Measurements from ENCODE around the gene ALG12. TPM values are rescaled to one million over a fixed set of nuclear protein-coding genes. Genes with fewer than 3 reads are reported as not detected.

Gene ALG12
- total RNA-seq, 4 donors from 2014 or later: 17.3 to 25.5 (median 22.1) TPM

DNA sequence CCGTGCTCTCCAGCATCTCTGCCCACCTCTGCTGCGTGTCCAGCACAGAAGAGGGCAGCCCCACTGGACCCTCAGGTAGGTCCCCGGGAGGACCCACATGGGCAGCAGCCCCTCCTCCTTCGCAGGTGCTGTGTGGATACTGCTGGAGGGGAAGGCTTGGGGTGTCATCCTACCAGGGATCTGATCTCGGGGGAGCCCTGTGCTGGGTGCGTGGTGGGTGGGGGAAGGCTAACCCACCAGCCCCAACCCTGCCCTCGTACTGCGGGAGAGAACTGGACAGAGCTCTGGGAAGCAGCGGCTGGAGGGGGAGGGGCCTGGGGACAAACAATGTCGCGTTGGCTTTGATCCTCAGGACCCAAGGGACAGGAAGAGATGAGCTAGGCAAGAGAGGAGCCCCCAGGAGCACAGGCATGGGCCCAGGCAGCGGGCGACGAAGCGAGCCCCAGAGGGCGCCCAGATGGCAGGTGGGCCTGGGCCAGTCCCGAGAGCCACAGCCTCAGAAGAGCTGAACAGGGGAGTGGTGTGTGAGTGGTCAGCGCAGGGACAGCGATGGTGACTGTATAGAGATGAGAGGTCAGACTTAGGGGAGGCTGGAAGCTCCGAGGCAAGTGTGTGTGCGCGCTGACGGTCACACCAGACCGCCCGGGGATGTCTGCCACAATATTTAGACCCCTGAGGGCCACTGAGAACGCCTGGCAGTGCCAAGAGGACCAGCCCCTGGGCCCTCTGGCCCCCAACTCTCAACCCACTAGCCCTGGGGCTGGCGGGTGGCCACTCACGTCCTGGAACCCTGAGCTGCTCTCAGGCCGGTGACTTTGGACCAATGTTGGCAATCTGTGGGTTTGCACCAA, 40.9 kb upstream of the ALG12 start:
- peak in 1 of 2 donors; percentile 77 for TF ChIP-seq POLR2A (IDR thresholded peaks at IDR 0.05)
- TF ChIP-seq, protein P1, sequence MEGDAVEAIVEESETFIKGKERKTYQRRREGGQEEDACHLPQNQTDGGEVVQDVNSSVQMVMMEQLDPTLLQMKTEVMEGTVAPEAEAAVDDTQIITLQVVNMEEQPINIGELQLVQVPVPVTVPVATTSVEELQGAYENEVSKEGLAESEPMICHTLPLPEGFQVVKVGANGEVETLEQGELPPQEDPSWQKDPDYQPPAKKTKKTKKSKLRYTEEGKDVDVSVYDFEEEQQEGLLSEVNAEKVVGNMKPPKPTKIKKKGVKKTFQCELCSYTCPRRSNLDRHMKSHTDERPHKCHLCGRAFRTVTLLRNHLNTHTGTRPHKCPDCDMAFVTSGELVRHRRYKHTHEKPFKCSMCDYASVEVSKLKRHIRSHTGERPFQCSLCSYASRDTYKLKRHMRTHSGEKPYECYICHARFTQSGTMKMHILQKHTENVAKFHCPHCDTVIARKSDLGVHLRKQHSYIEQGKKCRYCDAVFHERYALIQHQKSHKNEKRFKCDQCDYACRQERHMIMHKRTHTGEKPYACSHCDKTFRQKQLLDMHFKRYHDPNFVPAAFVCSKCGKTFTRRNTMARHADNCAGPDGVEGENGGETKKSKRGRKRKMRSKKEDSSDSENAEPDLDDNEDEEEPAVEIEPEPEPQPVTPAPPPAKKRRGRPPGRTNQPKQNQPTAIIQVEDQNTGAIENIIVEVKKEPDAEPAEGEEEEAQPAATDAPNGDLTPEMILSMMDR (IDR thresholded peaks at IDR 0.05): no peak
- peak overlapping the region; percentile 65 to 100 (median 98) for H3K4me3 ChIP-seq
- peaks cover 0 to 31% (median 0%) of the 10 kb centered on the region in 3 donors for H3K36me3 ChIP-seq
- peaks cover 0 to 3% (median 0%) of the 10 kb centered on the region in 4 donors for H3K9me3 ChIP-seq
- H3K4me1 ChIP-seq: peaks cover 3 to 36% (median 20%) of the 10 kb centered on the region in 4 donors
- DNase-seq: no peak
- no peaks in the 10 kb centered on the region for H3K27me3 ChIP-seq
- H3K27ac ChIP-seq: peak overlapping the region; percentile 86 to 99 (median 98)

DNA sequence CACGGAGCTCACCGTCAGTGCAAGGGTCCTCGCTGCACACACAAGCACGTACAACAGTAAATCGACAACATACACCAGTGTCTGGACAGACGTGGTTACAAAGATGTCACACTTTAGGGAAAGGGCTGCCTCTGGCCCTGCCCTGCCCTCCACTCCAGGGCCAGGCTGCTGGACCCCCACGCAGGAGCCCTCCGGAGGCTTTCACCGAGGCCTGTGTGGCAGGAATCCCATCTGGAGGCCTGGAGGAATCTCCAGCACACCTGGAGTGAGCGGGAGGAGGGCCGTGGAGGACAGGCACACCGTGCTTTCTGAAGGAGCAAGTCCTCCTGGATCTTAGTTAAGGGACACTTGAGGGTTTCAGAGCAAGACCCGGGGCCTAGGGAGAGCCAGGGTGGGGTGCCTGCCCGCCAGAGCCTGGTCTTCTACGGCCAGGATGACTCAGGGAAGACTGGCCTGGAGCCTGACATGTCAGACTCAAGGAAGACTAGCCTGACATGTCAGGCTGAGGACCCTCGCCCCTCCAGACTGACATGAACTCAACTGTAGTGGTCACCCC, 40.2 kb upstream of the ALG12 start:
- peaks cover 0 to 23% (median 0%) of the 10 kb centered on the region in 3 donors for H3K36me3 ChIP-seq
- peaks cover 0 to 3% (median 0%) of the 10 kb centered on the region in 4 donors for H3K9me3 ChIP-seq
- no peak overlapping the region for H3K4me3 ChIP-seq
- H3K27me3 ChIP-seq: no peaks in the 10 kb centered on the region
- TF ChIP-seq, protein P1 (IDR thresholded peaks at IDR 0.05): no peak
- TF ChIP-seq POLR2A (IDR thresholded peaks at IDR 0.05): no peak
- DNase-seq: no peak
- peaks cover 3 to 29% (median 16%) of the 10 kb centered on the region in 4 donors for H3K4me1 ChIP-seq
- peak overlapping the region in 2 of 4 donors; percentile 86 to 99 for H3K27ac ChIP-seq

DNA sequence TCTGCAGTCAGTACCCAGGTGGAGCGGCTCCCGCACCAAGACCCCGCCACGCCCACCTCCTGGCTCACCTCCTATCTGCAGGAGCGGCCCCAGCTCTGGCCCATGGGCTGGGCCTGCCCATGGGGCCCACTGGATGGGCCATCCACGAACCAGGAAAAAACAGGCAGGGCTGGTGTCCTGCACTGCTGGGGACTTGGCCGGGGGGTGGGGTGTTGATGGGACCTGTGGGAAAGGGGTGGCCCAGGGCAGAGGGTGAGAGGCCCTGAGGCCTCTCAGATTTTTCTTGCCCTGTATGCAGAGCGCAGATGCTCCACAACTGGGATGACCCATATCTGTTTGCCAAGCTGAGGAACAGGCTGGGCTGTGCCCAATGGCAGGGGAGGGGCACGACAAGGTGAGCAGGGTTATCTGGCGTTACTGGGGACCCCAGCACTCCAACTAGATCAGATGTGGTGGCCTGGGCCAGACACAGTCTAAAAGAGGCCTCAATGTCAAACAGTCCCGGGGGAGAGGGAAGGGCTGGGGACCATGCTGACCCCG, 39.7 kb upstream of the ALG12 start:
- H3K27me3 ChIP-seq: no peaks in the 10 kb centered on the region
- peaks cover 3 to 25% (median 10%) of the 10 kb centered on the region in 4 donors for H3K4me1 ChIP-seq
- peak overlapping the region in 1 of 4 donors; percentile 86 for H3K27ac ChIP-seq
- TF ChIP-seq, protein P1 (IDR thresholded peaks at IDR 0.05): no peak
- TF ChIP-seq POLR2A (IDR thresholded peaks at IDR 0.05): no peak
- no peak for DNase-seq
- H3K36me3 ChIP-seq: peaks cover 0 to 18% (median 0%) of the 10 kb centered on the region in 3 donors
- H3K9me3 ChIP-seq: peaks cover 0 to 3% (median 0%) of the 10 kb centered on the region in 4 donors
- H3K4me3 ChIP-seq: no peak overlapping the region

DNA sequence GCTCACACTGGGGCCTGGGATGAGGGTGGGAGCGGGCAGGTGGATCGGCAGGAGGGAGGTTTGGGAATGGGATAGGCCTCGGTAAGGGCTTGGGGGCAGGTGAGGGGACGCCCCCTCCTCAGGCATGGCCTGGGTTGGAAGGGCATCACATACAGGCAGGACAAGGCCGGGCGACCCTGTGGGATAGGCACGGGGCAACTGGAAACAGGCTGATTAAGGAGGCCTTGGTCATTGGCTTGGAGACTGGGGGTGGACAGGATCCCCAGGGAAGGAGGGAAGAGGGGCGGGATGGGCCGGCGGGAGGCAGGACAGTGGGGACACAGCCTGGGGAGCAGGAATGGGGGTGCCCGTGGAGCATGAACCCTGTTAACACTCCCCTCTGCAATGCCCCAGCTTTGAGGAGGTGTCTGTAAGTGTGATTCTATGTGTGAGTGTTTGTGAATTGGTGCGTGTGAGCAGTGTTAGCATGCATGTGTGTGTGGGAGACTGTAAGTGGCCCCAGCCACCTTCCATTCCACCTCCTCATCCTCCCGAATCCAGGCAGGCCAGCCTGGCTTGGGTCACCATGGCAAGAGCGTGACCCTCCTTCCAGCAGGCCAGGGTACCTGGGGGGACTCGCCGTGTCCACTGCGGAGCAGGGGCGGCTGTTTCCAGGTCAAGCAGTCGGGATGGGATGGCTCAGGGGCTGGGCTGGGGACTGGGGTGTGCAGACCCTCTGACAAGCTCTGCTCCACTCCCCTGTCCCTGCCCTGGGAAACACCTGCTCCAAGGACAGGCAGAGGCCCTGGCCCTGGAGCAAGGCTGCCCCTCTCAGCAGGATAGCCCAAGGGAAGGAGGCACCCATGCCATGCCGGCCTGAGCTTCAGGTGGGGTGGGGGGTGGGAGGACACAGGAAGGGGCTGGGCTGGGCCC, 38.9 kb upstream of the ALG12 start:
- TF ChIP-seq POLR2A (IDR thresholded peaks at IDR 0.05): no peak
- H3K27me3 ChIP-seq: no peaks in the 10 kb centered on the region
- peak overlapping the region in 1 of 4 donors; percentile 86 for H3K27ac ChIP-seq
- H3K36me3 ChIP-seq: peaks cover 0 to 11% (median 0%) of the 10 kb centered on the region in 3 donors
- H3K9me3 ChIP-seq: peaks cover 0 to 3% (median 0%) of the 10 kb centered on the region in 4 donors
- H3K4me3 ChIP-seq: no peak overlapping the region
- no peak for DNase-seq
- H3K4me1 ChIP-seq: peaks cover 5 to 25% (median 7%) of the 10 kb centered on the region in 4 donors

DNA sequence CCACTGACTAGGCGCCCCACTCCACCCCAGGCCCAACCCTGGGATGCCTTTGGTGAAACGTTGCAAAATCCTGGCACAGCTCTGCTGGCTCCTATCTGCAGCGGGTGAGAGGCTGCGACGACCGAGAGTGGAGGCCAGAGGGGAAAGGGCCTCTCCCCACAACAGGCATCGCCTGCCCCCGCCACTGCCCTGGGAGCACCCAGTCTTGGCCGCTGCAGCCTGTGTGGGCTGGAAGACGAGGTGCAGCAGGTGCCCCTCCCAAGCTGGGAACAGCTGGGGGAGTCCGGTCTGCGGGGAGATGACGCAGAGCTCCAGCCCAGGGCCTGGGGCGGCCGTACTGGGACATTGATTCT, 38.2 kb upstream of the ALG12 start:
- DNase-seq: no peak
- Histone ChIP-seq H3K4me1 (peaks cover 6 to 32% (median 10%) of the 10 kb centered on the region in 4 donors), H3K4me3 (no peak overlapping the region), H3K27me3 (no peaks in the 10 kb centered on the region), H3K27ac (no peak overlapping the region), H3K9me3 (peaks cover 0 to 3% (median 0%) of the 10 kb centered on the region in 4 donors), H3K36me3 (peaks cover 0 to 3% (median 0%) of the 10 kb centered on the region in 3 donors)
- no peak for TF ChIP-seq POLR2A (IDR thresholded peaks at IDR 0.05)
- TF ChIP-seq, protein P1 (IDR thresholded peaks at IDR 0.05): no peak

Data from Peyer's patch (tissue), 4 donors.